GM12878 (cell line): ENCODE results near the gene EFCAB7. TPM values are rescaled to one million over a fixed set of nuclear protein-coding genes. Genes with fewer than 3 reads are reported as not detected.

Source experiments
- ATAC-seq: fragments of 200-7000 bp; cut with Tn5 transposase; 3 replicates; pipeline ENCODE4 v1.9.1; 2020; ENCODE audit warnings: mild to moderate bottlenecking, moderate library complexity
- BruUV-seq: library from RNA; stranded (reverse); fragments of 400-500 nt; replicated peaks from 2 replicates; lab custom pipeline; 2021; lab: Mats Ljungman, UMichigan
- CTCF ChIA-PET: fragments of 300-600 bp; sonication (Branson Sonifier 250); formaldehyde crosslinking; extraction: SDS; loops from one replicate; lab custom pipeline; 2021; ENCODE audit warnings: inconsistent platforms; lab: Yijun Ruan, JAX
- POLR2A ChIA-PET: fragments of 350-600 bp; formaldehyde crosslinking; extraction: SDS; loops from one replicate; lab custom pipeline; 2021; ENCODE audit warnings: inconsistent platforms; lab: Charles Lee
- RAD21 ChIA-PET: fragments of 300-600 bp; sonication (Branson Sonifier 250); formaldehyde crosslinking; loops from one replicate; lab custom pipeline; 2023; ENCODE audit warnings: antibody characterized with exemption; ENCODE audit not compliant: unreplicated experiment; lab: Charles Lee
- SMC1A ChIA-PET: fragments of 300-600 bp; sonication (Branson Sonifier 250); formaldehyde crosslinking; loops from one replicate; lab custom pipeline; 2023; ENCODE audit not compliant: unreplicated experiment, uncharacterized antibody; lab: Charles Lee
- DNase-seq: peaks from one replicate; pipeline ENCODE4 v3.0.0-alpha.2; 2011; ENCODE audit warnings: low read depth, low spot score
- FAIRE-seq: peaks from 3 replicates; lab custom pipeline; 2011; peaks lifted over from hg19 to GRCh38; lab: Jason Lieb, UNC
- H2AFZ ChIP-seq: 2 replicates; pipeline ENCODE4 v1.6.0; 2011; ENCODE audit warnings: low read depth, low read length, control low read depth; ENCODE audit not compliant: control insufficient read depth
- H3K27ac ChIP-seq: 2 replicates; pipeline ENCODE4 v1.5.1; 2011; ENCODE audit warnings: control low read depth; ENCODE audit not compliant: control insufficient read depth, insufficient read depth
- H3K27me3 ChIP-seq, 2 experiments: replicated peaks in 1 of 2; 2 replicates each; pipeline versions ENCODE4 v1.6.0 to v1.6.1; 2011; ENCODE audit warnings: low read length in 1 of 2; ENCODE audit not compliant: control insufficient read depth in 2 of 2, insufficient read depth in 2 of 2
- H3K36me3 ChIP-seq, 2 experiments: 2 replicates each; pipeline ENCODE4 v1.5.1; 2011; ENCODE audit warnings: low read length in 1 of 2; ENCODE audit not compliant: control insufficient read depth in 2 of 2, insufficient read depth in 2 of 2
- H3K4me1 ChIP-seq: 2 replicates; pipeline ENCODE4 v1.6.1; 2011; ENCODE audit warnings: mild to moderate bottlenecking, low read length, moderate library complexity, mixed read lengths; ENCODE audit not compliant: control insufficient read depth, insufficient read depth
- H3K4me2 ChIP-seq: 2 replicates; pipeline ENCODE4 v1.6.0; 2011; ENCODE audit warnings: control low read depth; ENCODE audit not compliant: control insufficient read depth, insufficient read depth
- H3K4me3 ChIP-seq: fragments of 200-600 bp; sonication (generic); 2 replicates; pipeline ENCODE4 v1.5.1; 2016
- H3K79me2 ChIP-seq: 2 replicates; pipeline ENCODE4 v1.6.0; 2011; ENCODE audit warnings: low read length; ENCODE audit not compliant: control insufficient read depth, insufficient read depth
- H3K9ac ChIP-seq: 2 replicates; pipeline ENCODE4 v1.8.0; 2011; ENCODE audit warnings: low read length, control low read depth, mixed read lengths; ENCODE audit not compliant: control insufficient read depth, insufficient read depth
- H3K9me3 ChIP-seq: replicated peaks from 3 replicates; pipeline ENCODE4 v1.5.1; 2011; ENCODE audit warnings: mild to moderate bottlenecking, low read length; ENCODE audit not compliant: control insufficient read depth, insufficient read depth
- H4K20me1 ChIP-seq: 2 replicates; pipeline ENCODE4 v1.6.0; 2011; ENCODE audit not compliant: control insufficient read depth, insufficient read depth
- DPF2 ChIP-seq: fragments of 450-650 bp; IDR thresholded peaks from 2 replicates; pipeline ENCODE4 v1.6.1; 2017; ENCODE audit warnings: mild to moderate bottlenecking
- E4F1 ChIP-seq: fragments of 450-650 bp; IDR thresholded peaks from 2 replicates; pipeline ENCODE4 v1.6.1; 2018; ENCODE audit warnings: borderline replicate concordance, mild to moderate bottlenecking; ENCODE audit not compliant: partially characterized antibody
- ELK1 ChIP-seq: IDR thresholded peaks from 2 replicates; pipeline ENCODE4 v1.6.1; 2012; ENCODE audit warnings: low read depth, low read length, improper control_type of control experiment
- EP300 ChIP-seq, 2 experiments: fragments of 150-350 bp in 1 of 2; IDR thresholded peaks; 2 replicates each; pipeline ENCODE4 v1.6.1; 2011 to 2012; ENCODE audit warnings: low read depth in 2 of 2, low read length in 2 of 2, borderline replicate concordance in 1 of 2, improper control_type of control experiment in 1 of 2, inconsistent platforms in 1 of 2; ENCODE audit not compliant: control insufficient read depth in 1 of 2
- FOS ChIP-seq: IDR thresholded peaks from 3 replicates; pipeline ENCODE4 v1.6.1; 2011; ENCODE audit warnings: borderline replicate concordance; ENCODE audit not compliant: insufficient read length; ENCODE audit errors: extremely low read depth
- HDAC2 ChIP-seq: fragments of 200-600 bp; sonication (generic); IDR thresholded peaks from 2 replicates; pipeline ENCODE4 v1.6.1; 2017
- IRF4 ChIP-seq: IDR thresholded peaks from 2 replicates; pipeline ENCODE4 v1.6.1; 2011; ENCODE audit warnings: low read depth, low read length
- MTA2 ChIP-seq: fragments of 450-650 bp; IDR thresholded peaks from 2 replicates; pipeline ENCODE4 v1.6.1; 2016; ENCODE audit warnings: low read depth, mild to moderate bottlenecking, moderate library complexity
- MXI1 ChIP-seq: fragments of 150-350 bp; IDR thresholded peaks from 2 replicates; pipeline ENCODE4 v1.6.1; 2011; ENCODE audit warnings: low read depth, mild to moderate bottlenecking, inconsistent platforms, low read length, improper control_type of control experiment
- NFYB ChIP-seq: IDR thresholded peaks from 2 replicates; pipeline ENCODE4 v1.6.1; 2011; ENCODE audit warnings: low read depth, mild to moderate bottlenecking, low read length, improper control_type of control experiment, moderate library complexity; ENCODE audit not compliant: insufficient read depth
- PAX5 ChIP-seq: IDR thresholded peaks from 2 replicates; pipeline ENCODE4 v1.6.1; 2011; ENCODE audit warnings: low read depth, low read length, borderline replicate concordance
- RB1 ChIP-seq: fragments of 450-650 bp; formaldehyde crosslinking; IDR thresholded peaks from 2 replicates; pipeline ENCODE4 v1.6.1; 2017; ENCODE audit warnings: mild to moderate bottlenecking, borderline replicate concordance
- STAT1 ChIP-seq: fragments of 450-650 bp; conservative IDR thresholded peaks from 2 replicates; pipeline ENCODE4 v1.6.1; 2014; ENCODE audit warnings: antibody characterized with exemption, mild to moderate bottlenecking
- SUPT20H ChIP-seq: IDR thresholded peaks from 2 replicates; pipeline ENCODE4 v1.6.1; 2011; ENCODE audit warnings: low read depth, mild to moderate bottlenecking, low read length, moderate library complexity, borderline replicate concordance; ENCODE audit not compliant: control insufficient read depth
- ZBTB11 ChIP-seq: fragments of 450-650 bp; formaldehyde crosslinking; IDR thresholded peaks from 2 replicates; pipeline ENCODE4 v1.5.0; 2022; ENCODE audit warnings: mild to moderate bottlenecking, missing genetic modification characterization
- ZZZ3 ChIP-seq: IDR thresholded peaks from 2 replicates; pipeline ENCODE4 v1.6.1; 2011; ENCODE audit warnings: low read depth; ENCODE audit not compliant: control insufficient read depth, insufficient read length
- WGBS: methylation state at CpG from one replicate; pipeline ENCODE4 v1.1.6; 2016; ENCODE audit warnings: low lambda C conversion rate; ENCODE audit not compliant: insufficient replicate concordance, insufficient coverage; ENCODE audit errors: missing lambda C conversion rate; 5-methylcytosine and 5-hydroxymethylcytosine counted together
- in situ Hi-C: fragments of 300-500 bp; cut with MboI; formaldehyde crosslinking; loops from 9 replicates; pipeline ENCODE4 v1.14.3; 2018; ENCODE audit warnings: mixed read lengths
- intact Hi-C: fragments of 100-400 bp; cut with micrococcal nuclease; formaldehyde crosslinking; loops from one replicate; pipeline ENCODE4 v1.14.2; 2022; ENCODE audit not compliant: unreplicated experiment
- polyA plus RNA-seq, 11 experiments: library from polyadenylated mRNA; depleted of rRNA in 4 of 11; unstranded in 6 of 11; stranded (reverse) in 5 of 11; fragments of >200 nt; fragmentation: Nextera tagmentation in 4 of 11; fragmentation: Illumina TruSeq in 1 of 11; extraction: Ambion mirVana in 4 of 11; extraction: Trizol in 1 of 11; gene quantifications; 1 replicate in 1 of 11; 2 replicates in 10 of 11; pipeline versions ENCODE4 v1.2.1 to v1.2.3, GENCODE V29; 2011 to 2016; ENCODE audit warnings: inconsistent platforms in 2 of 11, missing spikeins in 2 of 11, low read depth in 1 of 11
- total RNA-seq, 4 experiments: library from RNA; depleted of rRNA in 3 of 4; stranded (reverse); fragments of >200 nt in 3 of 4; fragmentation: Illumina TruSeq in 1 of 4; extraction: Trizol in 1 of 4; gene quantifications; 2 replicates each; pipeline versions ENCODE4 v1.2.1 to v1.2.3, GENCODE V29; 2013 to 2021

The EFCAB7 gene
- total and polyA plus RNA-seq, 10 of the 15 experiments (the other 5 are each of a cell fraction or from before 2014, with no cell fraction given), result 4.4 to 9.8 (median 5.7) TPM

- POLR2A ChIA-PET, result interaction anchor here (0.6 kb wide), 1 partner anchor 1162 kb away, joined by 3 read pairs; no protein-coding TSS in a partner anchor
- Histone ChIP-seq H3K9me3 (no peaks in the 10 kb centered on the region), H3K9ac (no peak overlapping the region), H4K20me1 (no peaks in the 10 kb centered on the region; the same call in 1 of the 2 replicates), H3K79me2 (peaks cover 3% of the 10 kb centered on the region; the same call in 1 of the 2 replicates), H3K4me2 (no peak overlapping the region), H3K36me3 (peaks cover 0 to 5% of the 10 kb centered on the region in 2 experiments; a peak in 1 of 4 replicates), H3K4me3 (no peak overlapping the region), H3K4me1 (no peaks in the 10 kb centered on the region), H3K27me3 (no peaks in the 10 kb centered on the region), H2AFZ (no peak overlapping the region), H3K27ac (no peak overlapping the region)
- DNase-seq (no peak), FAIRE-seq (no peak), ATAC-seq (no peak)
- no TSS peak for BruUV-seq
- CTCF ChIA-PET, result interaction anchor here (0.5 to 1.5 kb wide), 2 partner anchors 39 to 44 kb away, joined by 3 read pairs; no protein-coding TSS in a partner anchor
- intact Hi-C loops, result no loop called here
- RAD21 ChIA-PET, result no interaction called here
- 91% methylated on average over 5 of the region's 5 CpGs for WGBS
- in situ Hi-C loops, result no loop called here
- SMC1A ChIA-PET, result interaction anchor here (1.1 kb wide), 1 partner anchor 89 kb away, joined by 3 read pairs; no protein-coding TSS in a partner anchor
- TF ChIP-seq RB1 (no peak), DPF2 (no peak), EP300 (IDR thresholded peaks at IDR 0.05; ENCODE audit: borderline replicate concordance in 1 of 2, control insufficient read depth in 1 of 2, low read depth in 2 of 2, low read length in 2 of 2) (no peak), SUPT20H (no peak), HDAC2 (no peak), MTA2 (no peak), NFYB (no peak), IRF4 (no peak), ZBTB11 (CRISPR knock-in tag) (no peak), ELK1 (no peak), ZZZ3 (no peak), E4F1 (no peak), STAT1 (no peak), MXI1 (no peak), FOS (no peak), PAX5 (no peak)
These were observed 79.3 kb downstream of the EFCAB7 start for GRCh38 chr1:63602629-63603028.
